Right lobe of liver (tissue), 4 donors: ENCODE measurements around the gene SLC10A4.

Experiments used
- CTCF ChIP-seq, 4 donors: fragments of 200-600 bp in 3 of 4; fragments of 450-650 bp in 1 of 4; IDR thresholded peaks; one replicate each; pipeline versions ENCODE4 v1.5.1 to v1.8.0; 2016 to 2022; ENCODE audit warnings: antibody characterized with exemption in 4 of 4, mild to moderate bottlenecking in 2 of 4
- POLR2A ChIP-seq: fragments of 450-650 bp; IDR thresholded peaks from one replicate; pipeline ENCODE4 v1.6.1; 2017; ENCODE audit warnings: antibody characterized with exemption, mild to moderate bottlenecking
- donor health status: DM: no; HTN: no; CAD: no.
- donor health status: DM: no; HTN: no; CAD: no.
- donor health status: DM: no; HTN: yes; CAD: no.

DNA sequence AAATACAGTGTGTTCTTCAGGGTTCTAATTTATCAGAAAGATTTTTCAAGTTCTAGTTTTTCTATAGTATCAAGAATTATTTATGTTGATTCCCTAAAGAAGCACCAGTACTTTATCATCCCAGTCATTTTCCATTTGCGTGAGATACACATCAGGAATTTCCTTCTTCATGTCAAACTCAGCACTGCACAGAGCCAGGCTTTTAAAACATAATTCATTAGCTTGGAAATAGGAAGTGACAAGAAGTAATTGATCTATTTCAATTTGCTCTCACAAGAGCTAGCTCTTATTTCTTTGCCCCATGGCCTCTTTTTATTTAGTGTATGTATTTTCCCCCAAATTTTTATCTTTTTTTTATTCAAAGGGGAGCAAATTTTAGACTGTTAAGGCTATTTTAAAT, 13.0 kb upstream of the SLC10A4 start:
- no peak for TF ChIP-seq CTCF (IDR thresholded peaks at IDR 0.05)
- no peak for TF ChIP-seq POLR2A
